ENCODE measurements around the gene CCDC91. TPM values are rescaled to one million over a fixed set of nuclear protein-coding genes. Genes with fewer than 3 reads are reported as not detected.
"Not testable (repeated sequence)": the region's sequence is repeated elsewhere in the genome, so short reads cannot be mapped to it uniquely, and the experiment has no call there.

CCDC91 gene
- total RNA-seq, 4 donors from 2014 or later = 24.3 to 65.2 (median 34.3) TPM

DNA sequence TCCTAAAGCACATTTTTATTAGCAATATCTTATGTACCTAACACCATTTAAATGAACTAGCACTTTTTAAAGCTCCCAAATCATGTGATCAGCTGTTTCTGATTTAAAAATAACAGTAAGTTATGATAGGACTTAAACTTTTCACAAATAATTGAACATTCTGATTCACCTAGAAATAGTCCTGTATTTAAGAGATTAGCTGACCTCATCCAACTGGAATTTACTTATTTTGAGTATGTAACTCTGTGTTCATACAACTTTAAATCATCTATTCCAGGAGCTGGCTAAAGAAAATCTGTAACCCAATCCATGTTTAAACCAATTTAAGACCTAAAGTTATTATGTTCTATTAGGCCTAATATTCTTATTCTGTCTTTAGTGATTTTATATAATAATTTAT is 184.3 kb downstream of the CCDC91 start:
- H3K4me1 ChIP-seq = no peaks in the 10 kb centered on the region
- no peak overlapping the region for H3K27ac ChIP-seq
- H3K36me3 ChIP-seq = peaks cover 0 to 21% (median 0%) of the 10 kb centered on the region in 3 donors
- H3K9me3 ChIP-seq = peaks cover 0 to 20% (median 0%) of the 10 kb centered on the region in 4 donors
- H3K4me3 ChIP-seq = no peak overlapping the region
- no peak for TF ChIP-seq CTCF (IDR thresholded peaks at IDR 0.05)
- no peak for TF ChIP-seq POLR2A (IDR thresholded peaks at IDR 0.05)
- H3K27me3 ChIP-seq = no peaks in the 10 kb centered on the region
- DNase-seq = no peak

GRCh38 chr12:28378736-28379135 is 188.5 kb downstream of the CCDC91 start:
- H3K4me1 ChIP-seq = no peaks in the 10 kb centered on the region
- TF ChIP-seq POLR2A (IDR thresholded peaks at IDR 0.05) (no peak), CTCF (IDR thresholded peaks at IDR 0.05) (no peak)
- no peak for DNase-seq
- H3K27me3 ChIP-seq = no peaks in the 10 kb centered on the region
- no peaks in the 10 kb centered on the region for H3K9me3 ChIP-seq
- H3K4me3 ChIP-seq = no peak overlapping the region
- no peak overlapping the region for H3K27ac ChIP-seq
- no peaks in the 10 kb centered on the region for H3K36me3 ChIP-seq

- H3K27ac ChIP-seq, H3K36me3 ChIP-seq, H3K27me3 ChIP-seq, DNase-seq, H3K4me1 ChIP-seq, H3K4me3 ChIP-seq, H3K9me3 ChIP-seq: not testable (repeated sequence)
Observed at GRCh38 chr12:28379779-28380178, 189.5 kb downstream of the CCDC91 start.

GRCh38 chr12:28383368-28383767 is 193.1 kb downstream of the CCDC91 start:
- no peak for DNase-seq
- H3K27me3 ChIP-seq = no peaks in the 10 kb centered on the region
- TF ChIP-seq CTCF (IDR thresholded peaks at IDR 0.05) = no peak
- no peak for TF ChIP-seq POLR2A (IDR thresholded peaks at IDR 0.05)
- no peaks in the 10 kb centered on the region for H3K4me1 ChIP-seq
- no peak overlapping the region for H3K27ac ChIP-seq
- H3K36me3 ChIP-seq = no peaks in the 10 kb centered on the region
- no peaks in the 10 kb centered on the region for H3K9me3 ChIP-seq
- H3K4me3 ChIP-seq = no peak overlapping the region

- Histone ChIP-seq H3K27me3 (no peaks in the 10 kb centered on the region), H3K36me3 (no peaks in the 10 kb centered on the region), H3K9me3 (no peaks in the 10 kb centered on the region), H3K27ac (no peak overlapping the region), H3K4me3 (no peak overlapping the region), H3K4me1 (no peaks in the 10 kb centered on the region)
- TF ChIP-seq POLR2A (IDR thresholded peaks at IDR 0.05) (no peak), CTCF (IDR thresholded peaks at IDR 0.05) (no peak)
- DNase-seq = no peak
Observed at GRCh38 chr12:28388879-28389278, 198.6 kb downstream of the CCDC91 start.

DNA sequence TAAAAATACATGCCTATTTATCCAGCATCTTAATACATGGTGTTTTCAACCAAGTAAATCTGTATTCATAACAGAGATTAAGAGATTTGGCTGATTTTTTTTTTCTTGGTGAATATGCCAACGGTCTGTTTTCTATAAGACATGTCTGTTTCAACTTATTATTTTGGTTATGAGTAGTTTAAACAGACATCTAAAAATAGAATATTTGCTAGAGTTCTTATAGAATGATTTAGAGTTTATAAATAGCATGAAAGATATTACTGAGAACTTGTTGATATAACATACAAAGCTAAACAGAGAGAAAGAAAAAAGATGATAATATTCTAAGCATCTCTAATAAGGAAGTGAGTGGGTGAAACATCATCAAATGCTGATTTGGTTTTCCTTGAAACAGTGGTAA is 199.9 kb downstream of the CCDC91 start:
- Histone ChIP-seq H3K27ac (no peak overlapping the region), H3K36me3 (peaks cover 0 to 2% (median 0%) of the 10 kb centered on the region in 3 donors), H3K27me3 (no peaks in the 10 kb centered on the region), H3K4me3 (no peak overlapping the region), H3K9me3 (no peaks in the 10 kb centered on the region), H3K4me1 (no peaks in the 10 kb centered on the region)
- DNase-seq = no peak
- TF ChIP-seq POLR2A (IDR thresholded peaks at IDR 0.05) (no peak), CTCF (IDR thresholded peaks at IDR 0.05) (no peak)

Data from Peyer's patch (tissue), 4 donors.